ENCODE results near the gene ERCC2.
"Not testable (repeated sequence)": the region's sequence is repeated elsewhere in the genome, so short reads cannot be mapped to it uniquely, and the experiment has no call there.

The ERCC2 gene

DNA sequence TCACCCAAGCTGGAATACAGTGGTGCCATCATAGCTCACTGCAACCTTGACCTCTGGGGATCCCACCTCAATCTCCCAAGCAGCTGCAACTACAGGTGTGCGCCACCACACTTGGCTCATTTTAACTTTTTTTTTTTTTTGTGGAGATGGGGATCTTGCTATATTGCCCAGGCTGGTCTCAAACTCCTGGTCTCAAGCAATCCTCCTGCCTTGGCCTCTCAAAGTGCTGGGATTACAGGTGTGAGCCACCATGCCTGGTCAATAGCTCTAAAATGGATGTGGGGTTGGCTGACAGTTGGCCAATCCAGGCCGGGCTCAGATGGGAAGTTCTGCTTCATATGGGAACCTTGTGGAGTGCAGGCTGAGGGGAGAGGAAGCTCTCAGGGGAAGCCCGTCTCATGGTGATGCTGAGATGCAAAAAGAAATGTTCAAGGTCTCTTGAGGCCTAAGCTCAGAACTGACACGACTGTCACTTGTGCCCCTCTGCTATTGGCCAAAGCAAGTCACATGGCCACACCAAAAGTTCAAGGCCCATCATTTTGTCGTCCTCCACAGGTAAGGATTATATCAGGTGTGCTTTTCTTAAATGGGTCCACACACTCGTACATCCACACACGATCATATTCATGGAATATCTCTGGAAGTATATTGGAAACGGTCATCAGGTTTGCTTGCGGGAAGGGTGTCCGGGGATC, 36.6 kb downstream of the ERCC2 start:
- no peak for DNase-seq (ENCODE audit: low read depth, low spot score)

DNA sequence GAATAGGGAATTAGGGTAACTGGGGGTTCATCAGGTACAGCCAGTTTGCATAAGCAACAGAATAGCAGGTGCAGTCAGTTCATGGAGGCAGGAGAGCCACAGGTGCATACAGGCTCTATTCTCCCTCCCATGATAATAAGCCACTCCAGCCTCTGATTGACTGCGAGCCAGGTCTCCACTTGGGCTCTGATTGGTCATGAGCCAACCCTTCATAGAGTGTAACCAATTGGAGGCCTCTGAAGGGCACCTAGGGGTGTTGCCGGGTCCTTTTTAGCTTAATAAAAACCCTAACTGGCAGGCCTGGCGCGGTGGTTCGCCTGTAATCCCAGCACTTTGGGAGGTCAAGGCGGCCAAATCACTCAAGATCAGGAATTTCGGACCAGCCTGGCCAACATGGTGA, 39.0 kb downstream of the ERCC2 start:
- no peak for DNase-seq (ENCODE audit: low read depth, low spot score)

DNA sequence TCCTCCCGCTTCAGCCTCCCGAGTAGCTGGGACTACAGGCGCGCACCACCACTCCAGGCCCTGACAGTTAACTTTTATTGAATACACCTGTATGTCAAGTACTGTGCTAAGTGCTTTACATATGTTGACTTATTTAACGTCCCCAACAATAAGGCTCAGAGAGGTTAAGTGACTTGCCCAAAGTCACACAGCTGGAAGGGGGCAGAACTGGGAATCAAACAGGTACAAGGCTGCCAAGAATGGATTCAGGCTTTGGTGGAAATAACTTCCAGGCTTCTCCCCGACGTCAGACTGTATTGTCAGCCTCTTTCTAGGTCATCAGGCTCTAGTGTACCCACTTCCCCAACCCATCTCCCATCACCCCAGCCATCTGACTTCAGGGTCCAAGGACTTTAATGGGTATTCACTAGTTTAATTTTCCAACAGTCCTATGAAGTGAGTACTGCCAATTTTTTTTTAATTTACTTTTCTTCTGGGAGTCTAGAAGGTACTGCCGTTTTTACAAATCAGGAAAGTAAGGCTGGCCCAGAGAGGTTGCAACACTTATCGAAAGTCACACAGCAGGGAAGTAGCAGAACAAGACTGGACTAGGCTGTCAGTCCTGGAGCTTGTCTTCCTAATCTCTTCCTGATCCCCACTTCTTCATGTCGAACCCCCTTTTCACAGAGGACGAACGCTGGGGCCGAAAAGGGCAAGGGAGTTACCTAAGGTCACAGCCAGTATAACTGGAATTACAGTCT, 42.8 kb downstream of the ERCC2 start:
- no peak for DNase-seq (ENCODE audit: low read depth, low spot score)

DNA sequence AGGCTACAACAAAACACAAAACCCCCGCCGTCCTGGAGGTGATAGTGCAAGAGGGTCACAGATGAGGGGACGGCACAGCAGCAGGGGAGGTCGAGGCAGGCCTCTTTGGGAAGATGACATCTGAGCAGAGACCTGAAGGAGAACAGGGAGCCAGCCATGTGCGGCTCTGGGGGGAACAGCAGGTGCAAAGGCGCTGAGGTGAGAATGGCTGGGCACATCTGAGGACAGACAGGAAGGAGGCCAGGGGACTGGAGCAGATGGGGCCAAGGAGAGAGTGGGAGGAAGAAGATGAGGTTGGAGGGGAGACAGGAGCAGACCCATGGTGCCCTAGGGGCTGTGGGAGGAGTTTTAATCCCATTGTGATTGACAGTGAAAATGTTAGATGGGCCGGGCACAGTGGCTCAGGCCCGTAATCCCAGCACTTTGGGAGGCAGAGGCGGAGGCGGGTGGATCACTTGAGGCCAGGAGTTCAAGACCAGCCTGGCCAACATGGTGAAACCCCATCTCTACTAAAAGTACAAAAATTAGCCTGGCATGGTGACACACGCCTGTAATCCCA, 45.9 kb downstream of the ERCC2 start:
- no peak for DNase-seq (ENCODE audit: low read depth, low spot score)

DNA sequence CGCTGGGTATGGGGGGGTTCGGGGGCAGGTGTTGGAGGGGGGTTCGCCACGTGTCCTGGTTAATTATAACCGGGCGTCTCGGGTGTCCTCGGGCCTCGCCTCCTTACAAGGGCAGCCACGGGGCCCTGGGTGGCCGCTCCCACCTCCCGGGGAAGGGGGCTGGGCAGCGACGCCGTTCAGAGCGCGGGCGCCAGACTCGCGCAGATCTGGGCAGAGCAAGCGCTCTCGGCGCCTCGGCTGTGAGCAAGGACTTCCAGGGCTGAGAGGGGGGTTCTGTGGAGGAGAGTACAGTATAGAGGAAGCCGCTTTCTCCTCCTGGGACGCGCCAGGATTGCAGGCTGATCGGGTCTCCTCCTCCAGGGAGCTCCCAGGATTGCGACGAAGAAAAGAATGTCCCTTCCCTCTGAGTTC, 46.7 kb downstream of the ERCC2 start:
- DNase-seq (ENCODE audit: low read depth, low spot score) = no peak

DNA sequence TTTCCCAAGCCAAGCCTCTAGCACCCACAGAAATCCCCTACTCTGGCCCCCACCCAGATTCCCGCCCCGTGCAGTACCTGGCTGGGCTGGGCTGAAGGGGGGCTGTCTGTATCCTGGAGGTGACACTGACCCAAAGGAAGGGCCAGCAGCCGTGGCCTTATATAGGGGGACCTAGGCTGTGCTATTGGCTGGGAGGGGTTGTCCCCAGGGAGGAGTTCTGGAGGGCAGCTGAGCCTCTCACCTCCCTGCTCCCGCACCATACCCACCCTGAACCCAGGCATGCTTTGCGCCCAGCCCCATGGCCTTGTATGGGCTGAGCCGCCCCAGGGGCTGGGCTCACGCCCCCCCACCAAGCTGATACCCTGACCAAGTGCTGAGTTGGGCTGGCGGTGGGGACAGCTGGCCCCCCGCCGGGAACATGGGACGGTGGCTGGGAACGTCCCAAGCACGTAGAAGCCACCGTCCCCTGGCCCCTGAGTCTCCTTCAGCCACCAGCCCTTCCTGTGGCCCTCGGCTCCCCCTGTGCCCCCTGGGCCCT, 47.6 kb downstream of the ERCC2 start, which contains the start of gene CKM:
CKM (minus strand) TSS at position 132 of the 538 bp plus-strand sequence. CDS start 3,162 bp downstream, outside the sequence.
- no peak for DNase-seq (ENCODE audit: low read depth, low spot score)

DNA sequence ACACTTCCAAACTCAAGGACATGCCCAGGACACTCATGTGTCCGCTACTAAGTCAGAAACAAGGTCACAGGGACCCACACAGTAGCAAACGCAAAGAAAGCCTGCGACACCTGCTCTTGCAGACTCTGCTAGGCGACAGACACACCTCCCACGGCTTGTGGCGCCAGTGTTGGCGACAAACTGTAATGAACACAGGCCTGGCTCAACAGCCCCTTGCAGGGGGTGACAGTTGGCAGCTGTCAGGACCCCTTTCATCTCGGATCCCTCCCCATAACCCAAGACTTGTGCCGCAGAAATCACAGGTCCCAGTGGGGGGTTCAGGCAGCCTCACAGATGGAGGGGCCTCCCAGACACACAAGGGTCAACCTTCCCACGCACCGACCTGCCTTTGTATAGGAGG, 48.1 kb downstream of the ERCC2 start:
- DNase-seq (ENCODE audit: low read depth, low spot score) = no peak

DNA sequence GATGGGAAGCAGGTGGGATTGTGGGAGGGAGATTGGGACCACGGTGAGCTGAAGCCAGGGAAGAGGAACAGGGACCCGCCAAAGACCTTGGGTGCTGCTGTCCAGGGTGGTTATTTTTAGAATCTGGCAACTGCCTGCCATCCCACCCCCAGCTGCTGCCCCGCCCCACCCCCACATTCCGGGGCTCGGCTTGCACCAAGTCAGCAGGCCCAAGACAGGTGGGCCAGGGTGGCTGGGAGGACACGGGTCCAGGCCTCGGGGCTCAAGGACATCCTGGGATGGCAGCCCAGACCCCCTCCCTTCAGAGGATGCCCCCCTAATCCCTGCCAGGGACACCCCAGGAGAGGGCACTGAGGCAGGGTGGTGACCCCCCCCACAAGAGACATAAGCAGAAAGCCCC, 48.5 kb downstream of the ERCC2 start:
- no peak for DNase-seq (ENCODE audit: low read depth, low spot score)

DNA sequence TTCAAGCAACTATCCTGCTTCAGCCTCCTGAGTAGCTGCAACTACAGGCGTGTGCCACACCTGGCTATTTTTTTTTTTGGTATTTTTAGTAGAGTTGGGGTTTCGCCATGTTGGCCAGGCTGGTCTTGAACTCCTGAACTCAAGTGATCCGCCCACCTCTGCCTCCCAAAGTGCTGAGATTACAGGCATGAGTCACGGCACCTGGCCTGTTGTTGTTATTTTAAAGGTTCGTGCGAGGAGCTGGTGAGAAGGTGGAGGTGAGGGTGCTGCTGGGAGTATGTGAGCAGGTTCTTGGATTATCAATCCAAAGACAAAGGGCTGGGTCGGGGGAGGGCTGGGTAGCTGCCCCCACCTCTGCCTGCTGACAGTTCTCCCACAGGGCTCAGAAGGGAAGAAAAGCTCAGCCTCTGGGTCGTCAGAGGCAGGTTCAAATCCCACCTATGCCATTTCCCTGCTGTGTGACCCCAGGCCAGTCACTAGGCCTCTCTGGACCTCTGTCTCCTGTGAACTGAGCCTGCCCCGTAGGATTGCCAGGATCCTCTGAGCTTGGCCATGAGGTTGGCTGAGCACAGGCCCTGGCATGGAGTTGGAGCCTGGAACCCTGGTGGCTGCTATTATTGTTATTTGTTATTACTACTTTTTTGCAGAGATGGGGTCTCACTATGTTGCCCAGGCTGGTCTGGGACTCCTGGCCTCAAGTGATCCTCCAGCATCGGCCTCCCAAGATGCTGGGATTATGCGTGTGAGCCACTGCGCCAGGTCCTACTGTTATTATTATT, 49.2 kb downstream of the ERCC2 start:
- DNase-seq (ENCODE audit: low read depth, low spot score) = no peak

DNA sequence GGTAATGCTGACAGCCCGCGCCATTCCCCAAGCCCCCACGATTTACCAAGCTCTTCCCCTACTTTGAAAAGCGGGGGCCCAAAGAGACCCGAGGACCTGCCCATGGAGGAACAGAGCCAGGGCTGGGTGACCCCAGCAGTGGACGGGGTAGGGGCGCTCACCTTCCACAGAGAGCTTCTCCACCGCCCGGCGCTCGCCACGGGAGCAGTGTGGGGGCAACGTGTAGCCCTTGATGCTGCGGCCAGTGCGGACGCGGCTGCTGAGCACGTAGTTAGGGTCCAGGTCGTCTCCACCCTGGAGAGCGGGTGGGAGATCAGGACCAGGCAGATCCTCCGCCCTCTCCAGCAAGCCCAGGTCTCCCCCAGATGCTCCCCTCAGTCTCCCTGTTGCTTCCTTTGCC, 55.1 kb downstream of the ERCC2 start:
- no peak for DNase-seq (ENCODE audit: low read depth, low spot score)

DNA sequence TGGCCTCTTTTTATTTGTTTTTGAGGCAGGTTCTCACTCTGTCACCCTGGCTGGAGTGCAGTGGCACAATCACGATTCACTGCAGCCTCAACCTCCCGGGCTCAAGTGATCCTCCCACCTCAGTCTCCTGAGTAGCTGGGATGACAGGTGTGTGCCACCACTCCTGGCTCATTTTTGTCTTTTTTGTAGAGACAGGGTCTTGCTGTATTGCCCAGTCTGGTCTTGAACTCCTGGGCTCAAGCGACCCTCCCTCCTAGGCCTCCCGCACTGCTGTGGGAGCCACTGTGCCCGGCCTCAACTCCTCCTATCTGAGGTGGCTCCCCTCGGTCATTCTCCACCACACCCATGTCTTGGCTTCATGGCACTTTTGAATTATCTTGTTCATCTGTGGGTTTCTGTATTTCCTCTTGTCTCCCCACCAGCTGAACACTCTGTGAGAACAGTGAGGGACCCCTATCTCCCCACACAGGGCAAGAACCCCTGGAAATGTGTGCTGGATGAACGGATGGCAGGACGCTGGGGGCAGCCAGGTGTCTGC, 55.6 kb downstream of the ERCC2 start:
- no peak for DNase-seq (ENCODE audit: low read depth, low spot score)

DNA sequence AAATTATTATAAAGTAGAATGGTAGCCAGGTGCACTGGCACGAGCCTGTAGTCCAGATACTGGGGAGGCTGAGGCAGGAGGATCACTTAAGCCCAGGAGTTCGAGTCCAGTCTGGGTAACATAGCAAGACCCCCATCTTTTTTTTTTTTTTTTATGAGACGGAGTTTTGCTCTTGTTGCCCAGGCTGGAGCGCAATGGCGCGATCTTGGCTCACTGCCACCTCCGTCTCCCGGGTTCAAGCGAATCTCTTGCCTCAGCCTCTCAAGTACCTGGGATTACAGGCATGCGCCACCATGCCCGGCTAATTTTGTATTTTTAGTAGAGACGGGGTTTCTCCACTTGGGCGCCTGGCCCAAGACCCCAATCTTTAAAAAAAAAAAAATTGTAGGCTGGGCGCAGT, 58.1 kb downstream of the ERCC2 start:
- DNase-seq (ENCODE audit: low read depth, low spot score) = not testable (repeated sequence)

DNA sequence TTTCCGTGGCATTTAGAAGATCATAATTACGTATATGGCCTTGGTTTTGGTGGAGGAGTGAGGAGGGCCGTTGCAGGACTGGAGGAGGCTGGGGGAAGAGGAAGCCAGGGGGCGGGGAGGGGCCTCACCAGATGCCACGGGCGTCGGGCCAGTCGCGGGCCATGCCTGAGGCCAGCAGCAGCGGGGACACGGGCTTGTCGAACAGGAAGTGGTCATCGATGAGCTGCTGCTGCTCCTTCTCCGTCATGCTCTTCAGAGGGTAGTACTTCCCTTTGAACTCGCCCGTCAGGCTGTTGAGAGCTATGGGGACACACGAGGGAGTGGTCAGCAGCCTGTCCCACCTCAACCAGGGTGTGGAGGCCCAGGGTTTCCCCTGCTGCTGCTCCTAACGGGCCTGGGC, 58.8 kb downstream of the ERCC2 start:
- no peak for DNase-seq (ENCODE audit: low read depth, low spot score)

DNA sequence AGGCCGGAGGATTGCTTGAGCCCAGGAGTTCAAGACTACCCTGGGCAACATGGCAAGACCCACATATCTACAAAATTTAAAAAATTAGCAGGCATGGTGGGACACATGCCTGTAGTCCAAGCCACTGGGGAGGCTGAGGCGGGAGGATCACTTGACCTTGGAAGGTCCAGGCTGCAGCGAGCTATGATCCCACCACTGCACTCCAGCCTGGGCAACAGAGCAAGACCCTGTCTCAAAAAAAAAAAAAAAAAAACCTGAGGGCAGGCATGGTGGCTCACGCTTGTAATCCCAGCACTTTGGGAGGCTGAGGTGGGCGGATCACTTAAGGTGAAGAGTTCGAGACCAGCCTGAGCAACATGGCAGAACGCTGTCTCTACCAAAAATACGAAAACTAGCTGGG, 61.1 kb downstream of the ERCC2 start:
- not testable (repeated sequence) for DNase-seq (ENCODE audit: low read depth, low spot score)

DNA sequence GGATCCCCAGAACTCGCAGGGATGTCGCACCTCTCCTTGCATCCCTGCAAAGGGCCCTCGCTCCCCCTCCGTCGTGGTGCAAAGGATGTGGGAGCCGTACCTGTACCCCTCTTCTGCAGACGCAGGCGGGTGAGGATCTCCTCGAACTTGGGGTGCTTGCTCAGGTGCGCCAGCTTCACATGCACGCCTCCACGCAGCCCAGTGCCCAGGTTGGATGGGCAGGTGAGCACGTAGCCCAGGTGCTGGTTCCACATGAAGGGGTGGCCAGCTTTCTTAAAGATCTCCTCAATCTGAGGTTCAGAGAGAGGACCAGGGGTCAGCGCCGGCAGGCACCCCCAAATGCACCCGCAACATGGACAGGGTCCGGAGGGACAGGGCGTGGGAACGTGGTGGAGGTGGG, 63.0 kb downstream of the ERCC2 start:
- no peak for DNase-seq (ENCODE audit: low read depth, low spot score)

DNA sequence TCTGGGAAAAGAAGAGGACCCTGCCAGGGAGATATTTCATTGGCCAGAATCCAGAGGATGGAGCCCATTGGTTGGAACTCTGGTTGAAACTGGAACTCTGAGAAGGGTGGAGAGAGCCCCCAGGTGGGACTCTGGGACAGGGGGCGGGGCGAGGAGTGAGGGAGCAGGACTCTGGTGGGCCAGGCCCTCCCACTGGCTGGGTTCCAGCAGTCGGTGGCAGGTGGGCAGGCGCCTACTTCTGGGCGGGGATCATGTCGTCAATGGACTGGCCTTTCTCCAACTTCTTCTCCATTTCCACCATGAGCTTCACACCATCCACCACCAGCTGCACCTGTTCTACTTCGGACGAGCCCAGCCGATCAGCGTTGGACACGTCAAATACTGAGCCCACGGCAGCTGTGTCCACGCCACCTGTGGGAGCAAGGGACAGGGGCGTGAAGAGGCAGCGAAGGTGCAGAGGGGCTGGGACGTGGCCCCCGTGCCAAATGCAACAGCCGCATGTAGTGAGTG, 63.8 kb downstream of the ERCC2 start:
- no peak for DNase-seq (ENCODE audit: low read depth, low spot score)

DNA sequence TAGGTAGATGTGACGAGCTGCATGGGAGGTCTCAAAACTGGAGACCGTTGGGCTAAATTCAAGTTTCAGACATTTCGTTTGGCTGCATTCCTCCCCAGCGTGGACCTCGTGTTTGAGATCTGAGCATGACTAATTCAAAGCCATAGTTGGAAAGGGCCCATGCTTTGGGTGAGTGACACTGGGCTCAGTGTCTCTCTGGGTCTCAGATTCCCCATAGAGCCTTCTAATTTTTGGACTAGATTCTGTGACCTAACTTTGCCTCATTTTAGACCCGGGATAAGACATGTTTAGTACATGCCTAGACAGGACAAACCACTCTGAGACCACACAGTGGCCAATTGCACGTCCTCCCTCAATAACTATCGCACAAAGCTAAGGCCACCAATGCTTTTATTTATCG, 64.3 kb downstream of the ERCC2 start:
- no peak for DNase-seq (ENCODE audit: low read depth, low spot score)

DNA sequence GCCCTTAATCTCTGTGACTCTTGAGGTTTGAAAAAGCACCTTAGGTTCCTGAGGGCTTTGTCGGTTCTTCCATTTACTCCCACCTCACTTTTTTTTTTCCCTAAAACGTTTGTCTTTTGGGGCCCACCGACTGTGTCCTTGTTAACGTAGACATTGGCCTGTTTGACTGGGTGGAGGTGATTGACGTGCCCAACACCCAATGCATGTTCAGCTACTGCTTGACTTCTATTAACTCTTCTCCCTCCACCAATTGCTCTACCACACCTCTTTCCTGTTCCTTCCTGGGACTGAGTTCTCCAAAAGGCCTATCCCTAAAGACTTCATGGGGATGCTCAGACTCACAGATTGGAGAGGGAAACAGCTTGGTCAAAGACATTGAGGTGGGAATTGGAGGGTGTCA, 65.0 kb downstream of the ERCC2 start:
- DNase-seq (ENCODE audit: low read depth, low spot score) = no peak

DNA sequence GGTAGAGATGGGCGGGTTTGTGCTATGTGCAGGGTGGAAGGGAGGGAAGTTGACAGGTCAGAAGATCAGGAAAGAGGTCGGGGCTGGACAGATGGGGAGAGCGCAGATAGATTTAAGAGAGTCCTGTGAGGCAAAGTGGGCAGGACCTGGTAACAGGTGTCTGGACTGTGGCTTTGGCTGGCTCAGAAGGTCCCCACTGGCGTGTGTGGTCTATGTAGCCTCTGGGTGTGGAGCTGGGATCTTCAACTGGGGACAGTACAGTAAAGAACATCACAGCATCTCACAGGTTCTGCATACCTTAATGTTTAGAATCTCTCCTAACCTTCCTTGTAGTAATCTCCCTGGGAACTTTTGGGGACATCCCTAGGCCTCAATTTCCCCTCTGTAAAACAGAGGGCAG, 65.4 kb downstream of the ERCC2 start:
- DNase-seq (ENCODE audit: low read depth, low spot score) = no peak

DNA sequence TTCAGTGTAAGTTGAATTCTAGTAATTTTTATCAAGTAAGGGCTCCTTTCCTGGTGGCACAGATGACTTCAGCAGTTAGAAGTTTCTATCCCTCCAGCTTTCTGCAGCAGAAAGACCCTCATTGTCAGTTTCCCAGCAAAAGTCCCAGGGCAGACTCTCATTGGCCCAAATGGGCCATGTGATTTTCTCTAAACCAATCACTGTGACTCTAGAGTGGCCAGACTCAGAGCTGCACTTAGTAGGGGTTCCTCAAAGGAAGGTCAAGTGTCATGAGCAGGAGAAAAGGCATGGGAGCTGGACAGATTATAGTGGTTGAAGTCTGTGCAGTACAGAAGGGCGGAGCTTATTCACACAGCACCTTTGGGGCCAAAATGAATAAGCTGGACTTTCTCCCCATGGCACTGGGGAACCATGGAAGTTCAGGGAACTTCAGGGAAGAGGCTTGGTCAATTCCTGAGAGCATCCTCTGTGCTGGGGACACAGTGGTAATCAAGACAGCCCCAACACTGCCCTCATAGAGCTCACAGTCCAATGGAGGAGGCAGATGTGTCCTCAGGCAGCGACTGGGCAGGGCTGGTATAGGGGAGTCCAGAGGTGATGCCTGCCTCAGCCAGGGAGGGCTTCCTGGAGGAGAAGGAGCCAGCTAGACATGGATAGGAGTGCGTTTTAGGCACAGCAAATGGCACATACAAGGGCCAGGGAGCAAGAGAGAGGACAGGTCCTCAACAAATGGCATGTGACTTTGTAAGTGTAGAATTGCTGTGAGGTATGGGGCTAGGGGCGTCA, 66.0 kb downstream of the ERCC2 start:
- no peak for DNase-seq (ENCODE audit: low read depth, low spot score)
